Gastrocnemius medialis (tissue), 4 donors: ENCODE results near the gene RXRA. TPM values are rescaled to one million over a fixed set of nuclear protein-coding genes. Genes with fewer than 3 reads are reported as not detected.
A peak's percentile ranks its signal among the peaks of the same experiment; 100 is the strongest.

ENCODE experiments used
- ATAC-seq, 2 donors: fragments of 150-250 bp; one replicate each; pipeline ENCODE4 v1.9.1; 2016
- DNase-seq, 2 donors: peaks; one replicate each; pipeline ENCODE4 v3.0.0-alpha.2; 2019
- H3K27ac ChIP-seq, 4 donors: fragments of 200-600 bp; sonication (generic); 1 replicate in 1 of 4; 2 replicates in 3 of 4; pipeline ENCODE4 v1.5.1; 2016 to 2018; ENCODE audit warnings: mild to moderate bottlenecking in 2 of 4, moderate library complexity in 1 of 4
- H3K27me3 ChIP-seq, 3 donors: fragments of 200-600 bp; sonication (generic) in 2 of 3; 1 replicate in 1 of 3; 2 replicates in 2 of 3; pipeline versions ENCODE4 v1.5.1 to v1.6.0; 2016 to 2019; ENCODE audit warnings: mild to moderate bottlenecking in 1 of 3, moderate library complexity in 1 of 3
- H3K36me3 ChIP-seq, 2 donors: fragments of 200-600 bp; sonication (generic) in 1 of 2; one replicate each; pipeline ENCODE4 v1.5.1; 2017 to 2018
- H3K4me1 ChIP-seq, 2 donors: fragments of 200-600 bp; sonication (generic) in 1 of 2; one replicate each; pipeline ENCODE4 v1.5.1; 2016 to 2017; ENCODE audit warnings: mild to moderate bottlenecking in 2 of 2
- H3K4me3 ChIP-seq, 4 donors: fragments of 200-600 bp; sonication (generic) in 3 of 4; 1 replicate in 1 of 4; 2 replicates in 3 of 4; pipeline ENCODE4 v1.5.1; 2016 to 2019; ENCODE audit warnings: mild to moderate bottlenecking in 2 of 4
- H3K9me3 ChIP-seq, 3 donors: fragments of 200-600 bp; sonication (generic) in 2 of 3; 1 replicate in 1 of 3; 2 replicates in 2 of 3; pipeline ENCODE4 v1.5.1; 2016 to 2019
- CTCF ChIP-seq, 5 experiments: fragments of 450-650 bp in 3 of 5; fragments of 200-600 bp in 2 of 5; sonication (generic) in 2 of 5; IDR thresholded peaks in 4 of 5; conservative IDR thresholded peaks in 1 of 5; 1 replicate in 4 of 5; 2 replicates in 1 of 5; pipeline ENCODE4 v1.5.1; 2016 to 2019; ENCODE audit warnings: antibody characterized with exemption in 5 of 5, mild to moderate bottlenecking in 3 of 5, moderate library complexity in 3 of 5
- POLR2A ChIP-seq, 2 donors: fragments of 450-650 bp; IDR thresholded peaks; one replicate each; pipeline ENCODE4 v1.6.1; 2017; ENCODE audit warnings: antibody characterized with exemption in 2 of 2, mild to moderate bottlenecking in 2 of 2, moderate library complexity in 2 of 2
- in situ Hi-C, 4 donors: fragments of 200-750 bp; cut with MboI; loops; one replicate each; pipeline versions ENCODE4 v1.15.0 to v1.8.0; 2017; ENCODE audit warnings: low sequenced_read_pairs in 4 of 4
- intact Hi-C: fragments of 100-400 bp; cut with DNase I; formaldehyde crosslinking; loops from one replicate; pipeline ENCODE4 v1.15.1; 2023; ENCODE audit warnings: low total_unique reads
- total RNA-seq, 4 donors: library from RNA; depleted of rRNA; stranded (reverse); fragments of >200 nt; gene quantifications; one replicate each; pipeline versions ENCODE4 v1.1.0 to v1.2.3, GENCODE V29; 2016

Gene RXRA
- total RNA-seq, 4 donors from 2014 or later = 70.8 to 224 (median 160) TPM

- ATAC-seq = no peak
- intact Hi-C loops (loop anchor here (2.0 kb wide), 1 partner anchor 34 kb away; no protein-coding TSS in a partner anchor), in situ Hi-C loops (no loop called here)
- no peak for DNase-seq
- H3K4me3 ChIP-seq = no peak overlapping the region
- peaks cover 16 to 28% of the 10 kb centered on the region in 2 donors for H3K4me1 ChIP-seq
- H3K27me3 ChIP-seq = no peaks in the 10 kb centered on the region
- TF ChIP-seq POLR2A (IDR thresholded peaks at IDR 0.05) = no peak
- no peak for TF ChIP-seq CTCF (IDR thresholded peaks at IDR 0.05 in 4 of 5, conservative IDR thresholded peaks at IDR 0.05 in 1 of 5)
- no peaks in the 10 kb centered on the region for H3K36me3 ChIP-seq
- no peaks in the 10 kb centered on the region for H3K9me3 ChIP-seq
- peak overlapping the region in 3 of 4 donors; percentile 24 to 64 (median 33) for H3K27ac ChIP-seq
Observed at GRCh38 chr9:134290603-134291451, 35.4 kb upstream of the RXRA start.

GRCh38 chr9:134291452-134291881 is 34.8 kb upstream of the RXRA start:
- intact Hi-C loops = loop anchor here (2.0 kb wide), 1 partner anchor 33 kb away; no protein-coding TSS in a partner anchor
- peak; percentile 59 to 89 for ATAC-seq

GRCh38 chr9:134291961-134292871 is 34.0 kb upstream of the RXRA start:
- Histone ChIP-seq H3K27ac (no peak overlapping the region), H3K36me3 (no peaks in the 10 kb centered on the region), H3K4me1 (peaks cover 16 to 22% of the 10 kb centered on the region in 2 donors), H3K4me3 (no peak overlapping the region), H3K27me3 (no peaks in the 10 kb centered on the region), H3K9me3 (no peaks in the 10 kb centered on the region)
- TF ChIP-seq POLR2A (IDR thresholded peaks at IDR 0.05) (no peak), CTCF (IDR thresholded peaks at IDR 0.05 in 4 of 5, conservative IDR thresholded peaks at IDR 0.05 in 1 of 5) (no peak)
- intact Hi-C loops (loop anchor here (2.0 kb wide), 1 partner anchor 33 kb away; no protein-coding TSS in a partner anchor), in situ Hi-C loops (no loop called here)
- DNase-seq (no peak), ATAC-seq (no peak)

More at GRCh38 chr9:134291452-134291881, 34.8 kb upstream of the RXRA start:
- in situ Hi-C loops = no loop called here
- peak; percentile 52 to 70 for DNase-seq
- Histone ChIP-seq H3K36me3 (no peaks in the 10 kb centered on the region), H3K9me3 (no peaks in the 10 kb centered on the region), H3K27ac (peak overlapping the region in 3 of 4 donors; percentile 24 to 64 (median 33)), H3K4me1 (peaks cover 16 to 27% of the 10 kb centered on the region in 2 donors), H3K4me3 (no peak overlapping the region), H3K27me3 (no peaks in the 10 kb centered on the region)
- TF ChIP-seq POLR2A (IDR thresholded peaks at IDR 0.05) (no peak), CTCF (IDR thresholded peaks at IDR 0.05 in 4 of 5, conservative IDR thresholded peaks at IDR 0.05 in 1 of 5) (no peak)

- no peak for TF ChIP-seq CTCF (IDR thresholded peaks at IDR 0.05 in 4 of 5, conservative IDR thresholded peaks at IDR 0.05 in 1 of 5)
- TF ChIP-seq POLR2A (IDR thresholded peaks at IDR 0.05) = no peak
- H3K4me3 ChIP-seq = no peak overlapping the region
- DNase-seq (no peak), ATAC-seq (no peak)
- no peaks in the 10 kb centered on the region for H3K36me3 ChIP-seq
- intact Hi-C loops (no loop called here), in situ Hi-C loops (no loop called here)
- H3K9me3 ChIP-seq = no peaks in the 10 kb centered on the region
- H3K27ac ChIP-seq = no peak overlapping the region
- peaks cover 16 to 22% of the 10 kb centered on the region in 2 donors for H3K4me1 ChIP-seq
- H3K27me3 ChIP-seq = no peaks in the 10 kb centered on the region
Observed at GRCh38 chr9:134293031-134293521, 33.2 kb upstream of the RXRA start.
